Lower lobe of right lung (tissue), 2 donors: Measurements from ENCODE around the gene ALPI. TPM values are rescaled to one million over a fixed set of nuclear protein-coding genes. Genes with fewer than 3 reads are reported as not detected.
A peak's percentile ranks its signal among the peaks of the same experiment; 100 is the strongest.
"Not testable (repeated sequence)": the region's sequence is repeated elsewhere in the genome, so short reads cannot be mapped to it uniquely, and the experiment has no call there.

Experiments used
- ATAC-seq, 2 donors: fragments of 200-7000 bp; cut with Tn5 transposase; one replicate each; pipeline ENCODE4 v1.9.1; 2020 to 2022; ENCODE audit warnings: mild to moderate bottlenecking in 2 of 2, moderate library complexity in 2 of 2
- DNase-seq: peaks from one replicate; pipeline ENCODE4 v3.0.0-alpha.2; 2020
- H3K27ac ChIP-seq: fragments of 200-600 bp; one replicate; pipeline ENCODE4 v1.8.0; 2022
- H3K27me3 ChIP-seq: fragments of 200-600 bp; one replicate; pipeline ENCODE4 v1.8.0; 2022; ENCODE audit warnings: low read depth
- H3K36me3 ChIP-seq: fragments of 200-600 bp; one replicate; pipeline ENCODE4 v1.8.0; 2022; ENCODE audit warnings: mild to moderate bottlenecking
- H3K4me1 ChIP-seq: fragments of 200-600 bp; one replicate; pipeline ENCODE4 v1.8.0; 2022
- H3K4me3 ChIP-seq: fragments of 200-600 bp; one replicate; pipeline ENCODE4 v1.8.0; 2022; ENCODE audit warnings: mild to moderate bottlenecking
- H3K9me3 ChIP-seq: fragments of 200-600 bp; one replicate; pipeline ENCODE4 v1.8.0; 2022
- CTCF ChIP-seq: fragments of 200-600 bp; IDR thresholded peaks from one replicate; pipeline ENCODE4 v1.8.0; 2022; ENCODE audit warnings: antibody characterized with exemption, mild to moderate bottlenecking
- intact Hi-C: fragments of 100-400 bp; cut with DNase I; formaldehyde crosslinking; loops from one replicate; pipeline ENCODE4 v1.11.0; 2022
- long read RNA-seq: library from polyadenylated mRNA; unstranded; transcript quantifications from one replicate; pipeline ENCODE4 v2.0.0, GENCODE V29; 2021
- total RNA-seq: library from RNA; stranded (reverse); fragmentation: NEBNext Ultra II Directional; extraction: Animal tissue kit (Norgen Biotek cat#: 25700); gene quantifications from one replicate; pipeline ENCODE4 v1.2.1, GENCODE V29; 2021
- donor health status: DM: no; HTN: yes; CAD: no; lungs with severe emphysema.

ALPI gene
- total RNA-seq, result not detected
- long read RNA-seq, result 0 reads

GRCh38 chr2:232455426-232456255, at the start of gene ALPI:
Gene ALPI, plus strand, starts transcription at chr2:232456153. Its CDS starts 47 bp downstream, at chr2:232456200.
- no peak for TF ChIP-seq CTCF
- intact Hi-C loops, result no loop called here
- H3K27ac ChIP-seq, result no peak within 1 kb of the TSS
- H3K9me3 ChIP-seq, result no peaks in the 10 kb centered on the region
- no peak within 1 kb of the TSS for H3K4me3 ChIP-seq
- no peaks in the 10 kb centered on the region for H3K36me3 ChIP-seq
- peaks cover 26% of the 10 kb centered on the region for H3K27me3 ChIP-seq
- DNase-seq, result peak; percentile 32
- H3K4me1 ChIP-seq, result no peaks in the 10 kb centered on the region
- no peak for ATAC-seq

GRCh38 chr2:232406556-232407310, 49.2 kb upstream of the ALPI start, which contains the start of gene ALPG:
Gene ALPG, plus strand, starts transcription at chr2:232406844. Its CDS starts 51 bp downstream, at chr2:232406895.
- Histone ChIP-seq H3K4me1 (no peaks in the 10 kb centered on the region), H3K4me3 (no peak within 1 kb of the TSS), H3K27me3 (peaks cover 12% of the 10 kb centered on the region), H3K9me3 (no peaks in the 10 kb centered on the region), H3K27ac (no peak within 1 kb of the TSS), H3K36me3 (no peaks in the 10 kb centered on the region)
- peak; percentile 25 for DNase-seq
- intact Hi-C loops, result no loop called here
- no peak for ATAC-seq
- TF ChIP-seq CTCF, result no peak

- peak; percentile 44 for DNase-seq
These were observed 48.4 kb upstream of the ALPI start for GRCh38 chr2:232407428-232408150.

GRCh38 chr2:232408269-232408668, 47.7 kb upstream of the ALPI start:
- H3K9me3 ChIP-seq, intact Hi-C loops, ATAC-seq, H3K4me3 ChIP-seq, H3K27ac ChIP-seq, H3K4me1 ChIP-seq, H3K36me3 ChIP-seq: not testable (repeated sequence)
- DNase-seq, result peak; percentile 30
- H3K27me3 ChIP-seq, result peaks cover 12% of the 10 kb centered on the region

More at GRCh38 chr2:232407428-232408150, 48.4 kb upstream of the ALPI start:
- H3K4me3 ChIP-seq, H3K4me1 ChIP-seq, H3K27ac ChIP-seq, H3K9me3 ChIP-seq, intact Hi-C loops, H3K36me3 ChIP-seq, ATAC-seq: not testable (repeated sequence)
- H3K27me3 ChIP-seq, result peaks cover 12% of the 10 kb centered on the region

GRCh38 chr2:232409617-232410016, 46.3 kb upstream of the ALPI start:
- H3K4me1 ChIP-seq, intact Hi-C loops, H3K36me3 ChIP-seq, H3K9me3 ChIP-seq, H3K4me3 ChIP-seq, H3K27ac ChIP-seq: not testable (repeated sequence)
- H3K27me3 ChIP-seq, result peaks cover 12% of the 10 kb centered on the region
- DNase-seq, result peak; percentile 10
- ATAC-seq, result peak; percentile 7 to 29

- ATAC-seq (no peak), DNase-seq (no peak)
- peaks cover 12% of the 10 kb centered on the region for H3K27me3 ChIP-seq
- H3K4me1 ChIP-seq, result no peaks in the 10 kb centered on the region
- no peak overlapping the region for H3K27ac ChIP-seq
- intact Hi-C loops, result no loop called here
- no peak for TF ChIP-seq CTCF
- H3K36me3 ChIP-seq, result no peaks in the 10 kb centered on the region
- no peaks in the 10 kb centered on the region for H3K9me3 ChIP-seq
- no peak overlapping the region for H3K4me3 ChIP-seq
These were observed 45.6 kb upstream of the ALPI start for GRCh38 chr2:232410238-232410900.
